Lower lobe of right lung (tissue), 2 donors: Measurements from ENCODE around the gene SEC22C. TPM values are rescaled to one million over a fixed set of nuclear protein-coding genes. Genes with fewer than 3 reads are reported as not detected.

ENCODE experiments used
- ATAC-seq, 2 donors: fragments of 200-7000 bp; cut with Tn5 transposase; one replicate each; pipeline ENCODE4 v1.9.1; 2020 to 2022; ENCODE audit warnings: mild to moderate bottlenecking in 2 of 2, moderate library complexity in 2 of 2
- DNase-seq: peaks from one replicate; pipeline ENCODE4 v3.0.0-alpha.2; 2020
- H3K27ac ChIP-seq: fragments of 200-600 bp; one replicate; pipeline ENCODE4 v1.8.0; 2022
- H3K27me3 ChIP-seq: fragments of 200-600 bp; one replicate; pipeline ENCODE4 v1.8.0; 2022; ENCODE audit warnings: low read depth
- H3K36me3 ChIP-seq: fragments of 200-600 bp; one replicate; pipeline ENCODE4 v1.8.0; 2022; ENCODE audit warnings: mild to moderate bottlenecking
- H3K4me1 ChIP-seq: fragments of 200-600 bp; one replicate; pipeline ENCODE4 v1.8.0; 2022
- H3K4me3 ChIP-seq: fragments of 200-600 bp; one replicate; pipeline ENCODE4 v1.8.0; 2022; ENCODE audit warnings: mild to moderate bottlenecking
- H3K9me3 ChIP-seq: fragments of 200-600 bp; one replicate; pipeline ENCODE4 v1.8.0; 2022
- intact Hi-C: fragments of 100-400 bp; cut with DNase I; formaldehyde crosslinking; loops from one replicate; pipeline ENCODE4 v1.11.0; 2022
- total RNA-seq: library from RNA; stranded (reverse); fragmentation: NEBNext Ultra II Directional; extraction: Animal tissue kit (Norgen Biotek cat#: 25700); gene quantifications from one replicate; pipeline ENCODE4 v1.2.1, GENCODE V29; 2021
- TF ChIP-seq, protein P1 (sequence below): fragments of 200-600 bp; IDR thresholded peaks from one replicate; pipeline ENCODE4 v1.8.0; 2022; ENCODE audit warnings: antibody characterized with exemption, mild to moderate bottlenecking
- donor health status: DM: no; HTN: yes; CAD: no; lungs with severe emphysema.

SEC22C gene
- total RNA-seq, 1 donor from 2014 or later: 51.3 TPM

GRCh38 chr3:42503251-42503924 is 78.4 kb downstream of the SEC22C start:
- Histone ChIP-seq H3K9me3 (no peaks in the 10 kb centered on the region), H3K4me3 (peak overlapping the region; percentile 63), H3K4me1 (peaks cover 35% of the 10 kb centered on the region), H3K27ac (peak overlapping the region; percentile 82), H3K27me3 (peaks cover 26% of the 10 kb centered on the region), H3K36me3 (no peaks in the 10 kb centered on the region)
- TF ChIP-seq, protein P1, sequence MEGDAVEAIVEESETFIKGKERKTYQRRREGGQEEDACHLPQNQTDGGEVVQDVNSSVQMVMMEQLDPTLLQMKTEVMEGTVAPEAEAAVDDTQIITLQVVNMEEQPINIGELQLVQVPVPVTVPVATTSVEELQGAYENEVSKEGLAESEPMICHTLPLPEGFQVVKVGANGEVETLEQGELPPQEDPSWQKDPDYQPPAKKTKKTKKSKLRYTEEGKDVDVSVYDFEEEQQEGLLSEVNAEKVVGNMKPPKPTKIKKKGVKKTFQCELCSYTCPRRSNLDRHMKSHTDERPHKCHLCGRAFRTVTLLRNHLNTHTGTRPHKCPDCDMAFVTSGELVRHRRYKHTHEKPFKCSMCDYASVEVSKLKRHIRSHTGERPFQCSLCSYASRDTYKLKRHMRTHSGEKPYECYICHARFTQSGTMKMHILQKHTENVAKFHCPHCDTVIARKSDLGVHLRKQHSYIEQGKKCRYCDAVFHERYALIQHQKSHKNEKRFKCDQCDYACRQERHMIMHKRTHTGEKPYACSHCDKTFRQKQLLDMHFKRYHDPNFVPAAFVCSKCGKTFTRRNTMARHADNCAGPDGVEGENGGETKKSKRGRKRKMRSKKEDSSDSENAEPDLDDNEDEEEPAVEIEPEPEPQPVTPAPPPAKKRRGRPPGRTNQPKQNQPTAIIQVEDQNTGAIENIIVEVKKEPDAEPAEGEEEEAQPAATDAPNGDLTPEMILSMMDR: no peak
- no peak for ATAC-seq
- intact Hi-C loops: no loop called here
- no peak for DNase-seq

- intact Hi-C loops: no loop called here
- ATAC-seq (peak; percentile 96 to 98), DNase-seq (peak; percentile 90)
- TF ChIP-seq, protein P1: no peak
- Histone ChIP-seq H3K4me1 (peaks cover 28% of the 10 kb centered on the region), H3K9me3 (no peaks in the 10 kb centered on the region), H3K4me3 (peak within 1 kb of the TSS; percentile 63), H3K27ac (peak within 1 kb of the TSS; percentile 82), H3K36me3 (no peaks in the 10 kb centered on the region), H3K27me3 (peaks cover 26% of the 10 kb centered on the region)
Measured at GRCh38 chr3:42502429-42503250, 79.1 kb downstream of the SEC22C start, which contains the start of gene VIPR1. VIPR1 (plus strand) TSS chr3:42502643; CDS start chr3:42502736, 93 bp downstream.

DNA sequence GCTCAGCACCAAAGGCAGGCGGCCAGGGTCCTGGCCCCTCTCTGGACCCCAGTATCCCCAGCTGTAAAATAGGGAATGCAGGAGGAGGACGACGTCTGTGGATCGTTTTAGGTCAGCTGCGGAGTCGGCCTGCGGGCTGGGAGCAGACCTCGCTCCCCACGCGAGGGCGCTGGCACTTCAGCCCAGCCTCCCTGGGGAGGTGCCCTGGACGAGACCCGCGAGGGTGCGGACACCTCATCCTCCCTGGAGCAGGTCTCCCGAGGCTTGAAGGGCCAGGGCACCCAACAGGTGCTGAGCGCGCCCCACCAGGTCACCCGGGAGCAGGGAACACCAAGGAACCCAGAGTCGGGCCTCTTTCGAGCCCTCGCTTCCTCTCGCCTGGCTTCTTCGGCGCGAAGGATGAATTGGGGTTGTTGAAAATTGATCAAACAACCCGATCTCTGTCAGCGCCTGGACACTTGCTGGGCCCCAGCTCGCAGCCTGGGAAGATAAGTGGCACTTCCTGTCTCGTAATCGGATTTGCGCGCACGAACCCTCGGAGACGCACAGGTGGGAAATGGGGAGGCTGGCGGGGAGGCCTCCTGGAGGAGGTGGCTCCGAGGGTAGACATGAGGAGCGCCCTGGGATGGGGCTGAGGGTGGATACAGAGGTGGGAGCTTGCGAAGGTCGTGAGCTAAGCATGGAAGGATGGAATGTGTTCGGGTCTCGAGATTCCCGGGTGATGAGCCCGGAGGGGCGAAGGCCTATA is 79.9 kb downstream of the SEC22C start:
- peaks cover 20% of the 10 kb centered on the region for H3K4me1 ChIP-seq
- H3K36me3 ChIP-seq: no peaks in the 10 kb centered on the region
- peak overlapping the region; percentile 63 for H3K4me3 ChIP-seq
- H3K27me3 ChIP-seq: peaks cover 26% of the 10 kb centered on the region
- intact Hi-C loops: no loop called here
- H3K9me3 ChIP-seq: no peaks in the 10 kb centered on the region
- peak; percentile 77 for DNase-seq
- ATAC-seq: peak; percentile 84 to 87
- H3K27ac ChIP-seq: peak overlapping the region; percentile 82
- TF ChIP-seq, protein P1: peak; percentile 78

DNA sequence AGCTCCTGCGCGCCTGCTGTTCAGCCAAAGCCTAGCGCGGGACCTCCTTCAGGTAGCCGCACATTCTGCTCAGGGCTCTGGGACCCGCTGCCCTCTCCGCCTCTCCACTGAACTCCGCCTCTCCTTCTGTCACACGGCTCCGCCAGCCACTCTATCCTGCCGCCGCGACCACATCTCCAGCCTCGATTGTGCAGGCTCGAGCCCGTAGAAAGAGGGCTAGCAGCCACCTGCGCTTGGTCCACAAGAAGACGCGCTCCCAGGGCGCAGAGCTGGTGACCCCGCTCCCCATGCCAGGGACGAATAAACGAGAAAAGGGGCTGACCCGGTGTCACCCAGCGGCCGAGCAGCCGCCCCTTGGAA is 80.5 kb downstream of the SEC22C start:
- peak overlapping the region; percentile 82 for H3K27ac ChIP-seq
- H3K4me3 ChIP-seq: peak overlapping the region; percentile 63
- no peak for DNase-seq

GRCh38 chr3:42500909-42501308 is 80.9 kb downstream of the SEC22C start:
- DNase-seq: no peak
- H3K36me3 ChIP-seq: no peaks in the 10 kb centered on the region
- intact Hi-C loops: no loop called here
- H3K9me3 ChIP-seq: no peaks in the 10 kb centered on the region
- H3K4me3 ChIP-seq: no peak overlapping the region
- TF ChIP-seq, protein P1: no peak
- peaks cover 26% of the 10 kb centered on the region for H3K27me3 ChIP-seq
- H3K27ac ChIP-seq: no peak overlapping the region
- peaks cover 20% of the 10 kb centered on the region for H3K4me1 ChIP-seq
- no peak for ATAC-seq

More for the DNA sequence above, 80.5 kb downstream of the SEC22C start:
- Histone ChIP-seq H3K36me3 (no peaks in the 10 kb centered on the region), H3K9me3 (no peaks in the 10 kb centered on the region), H3K4me1 (peaks cover 20% of the 10 kb centered on the region), H3K27me3 (peaks cover 26% of the 10 kb centered on the region)
- TF ChIP-seq, protein P1: no peak
- intact Hi-C loops: no loop called here
- ATAC-seq: peak in 1 of 2 donors; percentile 3
